ENCODE data around the gene VOPP1. TPM values are rescaled to one million over a fixed set of nuclear protein-coding genes. Genes with fewer than 3 reads are reported as not detected.

VOPP1 gene
- total and polyA plus RNA-seq, 9 of the 15 experiments (the other 6 are each of a cell fraction or from before 2014, with no cell fraction given) = 8.2 to 45.8 (median 31.2) TPM

GRCh38 chr7:55469271-55469681, 103.0 kb downstream of the VOPP1 start (continued):
- TF ChIP-seq, protein P1, sequence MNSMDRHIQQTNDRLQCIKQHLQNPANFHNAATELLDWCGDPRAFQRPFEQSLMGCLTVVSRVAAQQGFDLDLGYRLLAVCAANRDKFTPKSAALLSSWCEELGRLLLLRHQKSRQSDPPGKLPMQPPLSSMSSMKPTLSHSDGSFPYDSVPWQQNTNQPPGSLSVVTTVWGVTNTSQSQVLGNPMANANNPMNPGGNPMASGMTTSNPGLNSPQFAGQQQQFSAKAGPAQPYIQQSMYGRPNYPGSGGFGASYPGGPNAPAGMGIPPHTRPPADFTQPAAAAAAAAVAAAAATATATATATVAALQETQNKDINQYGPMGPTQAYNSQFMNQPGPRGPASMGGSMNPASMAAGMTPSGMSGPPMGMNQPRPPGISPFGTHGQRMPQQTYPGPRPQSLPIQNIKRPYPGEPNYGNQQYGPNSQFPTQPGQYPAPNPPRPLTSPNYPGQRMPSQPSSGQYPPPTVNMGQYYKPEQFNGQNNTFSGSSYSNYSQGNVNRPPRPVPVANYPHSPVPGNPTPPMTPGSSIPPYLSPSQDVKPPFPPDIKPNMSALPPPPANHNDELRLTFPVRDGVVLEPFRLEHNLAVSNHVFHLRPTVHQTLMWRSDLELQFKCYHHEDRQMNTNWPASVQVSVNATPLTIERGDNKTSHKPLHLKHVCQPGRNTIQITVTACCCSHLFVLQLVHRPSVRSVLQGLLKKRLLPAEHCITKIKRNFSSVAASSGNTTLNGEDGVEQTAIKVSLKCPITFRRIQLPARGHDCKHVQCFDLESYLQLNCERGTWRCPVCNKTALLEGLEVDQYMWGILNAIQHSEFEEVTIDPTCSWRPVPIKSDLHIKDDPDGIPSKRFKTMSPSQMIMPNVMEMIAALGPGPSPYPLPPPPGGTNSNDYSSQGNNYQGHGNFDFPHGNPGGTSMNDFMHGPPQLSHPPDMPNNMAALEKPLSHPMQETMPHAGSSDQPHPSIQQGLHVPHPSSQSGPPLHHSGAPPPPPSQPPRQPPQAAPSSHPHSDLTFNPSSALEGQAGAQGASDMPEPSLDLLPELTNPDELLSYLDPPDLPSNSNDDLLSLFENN (IDR thresholded peaks at IDR 0.05; ENCODE audit: low read depth in 2 of 2, low read length in 2 of 2) = no peak
- TF ChIP-seq KLF13 (tag; IDR thresholded peaks at IDR 0.05; ENCODE audit: borderline replicate concordance, low read depth) = no peak
- TF ChIP-seq AFF1 (IDR thresholded peaks at IDR 0.05; ENCODE audit: low read depth in 1 of 2, partially characterized antibody in 2 of 2) = no peak
- no peak for TF ChIP-seq CGGBP1 (CRISPR knock-in tag; IDR thresholded peaks at IDR 0.05)
- no peak for TF ChIP-seq ZNF197 (CRISPR knock-in tag; IDR thresholded peaks at IDR 0.05; ENCODE audit: low read depth)
